Forelimb muscle (tissue), 1 donor: Measurements from ENCODE around the gene PRPF6. TPM values are rescaled to one million over a fixed set of nuclear protein-coding genes. Genes with fewer than 3 reads are reported as not detected.
"Not testable (repeated sequence)": the region's sequence is repeated elsewhere in the genome, so short reads cannot be mapped to it uniquely, and the experiment has no call there.

ENCODE experiments used
- DNase-seq: peaks from one replicate; pipeline ENCODE4 v3.0.0-alpha.2; 2013; ENCODE audit warnings: low read depth
- polyA plus RNA-seq: library from polyadenylated mRNA; unstranded; fragments of 120-200 nt; gene quantifications from one replicate; pipeline ENCODE4 v1.2.1, GENCODE V29; 2013; ENCODE audit not compliant: insufficient read length

The PRPF6 gene
- polyA plus RNA-seq, 1 donor, result 55.3 TPM

DNA sequence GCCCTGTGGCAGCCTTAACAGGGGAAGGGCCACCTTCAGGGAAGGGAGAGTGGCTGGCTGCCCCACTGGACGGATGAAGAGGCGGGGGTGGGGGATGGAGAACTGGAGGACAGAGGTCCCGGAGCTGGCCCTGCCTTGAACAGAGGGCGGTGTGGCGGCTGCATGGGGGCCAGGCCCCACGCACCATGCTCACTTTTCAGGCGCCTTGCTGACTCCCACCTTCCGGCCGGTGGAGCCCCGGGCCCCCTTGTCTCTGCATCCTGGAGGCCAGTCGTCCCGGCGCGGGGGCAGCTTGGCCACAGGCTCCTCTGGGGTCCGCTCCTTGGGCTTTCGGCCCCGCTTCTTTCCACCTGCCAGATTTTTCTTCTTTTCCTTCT lies 21.2 kb upstream of the PRPF6 start:
- DNase-seq, result no peak

DNA sequence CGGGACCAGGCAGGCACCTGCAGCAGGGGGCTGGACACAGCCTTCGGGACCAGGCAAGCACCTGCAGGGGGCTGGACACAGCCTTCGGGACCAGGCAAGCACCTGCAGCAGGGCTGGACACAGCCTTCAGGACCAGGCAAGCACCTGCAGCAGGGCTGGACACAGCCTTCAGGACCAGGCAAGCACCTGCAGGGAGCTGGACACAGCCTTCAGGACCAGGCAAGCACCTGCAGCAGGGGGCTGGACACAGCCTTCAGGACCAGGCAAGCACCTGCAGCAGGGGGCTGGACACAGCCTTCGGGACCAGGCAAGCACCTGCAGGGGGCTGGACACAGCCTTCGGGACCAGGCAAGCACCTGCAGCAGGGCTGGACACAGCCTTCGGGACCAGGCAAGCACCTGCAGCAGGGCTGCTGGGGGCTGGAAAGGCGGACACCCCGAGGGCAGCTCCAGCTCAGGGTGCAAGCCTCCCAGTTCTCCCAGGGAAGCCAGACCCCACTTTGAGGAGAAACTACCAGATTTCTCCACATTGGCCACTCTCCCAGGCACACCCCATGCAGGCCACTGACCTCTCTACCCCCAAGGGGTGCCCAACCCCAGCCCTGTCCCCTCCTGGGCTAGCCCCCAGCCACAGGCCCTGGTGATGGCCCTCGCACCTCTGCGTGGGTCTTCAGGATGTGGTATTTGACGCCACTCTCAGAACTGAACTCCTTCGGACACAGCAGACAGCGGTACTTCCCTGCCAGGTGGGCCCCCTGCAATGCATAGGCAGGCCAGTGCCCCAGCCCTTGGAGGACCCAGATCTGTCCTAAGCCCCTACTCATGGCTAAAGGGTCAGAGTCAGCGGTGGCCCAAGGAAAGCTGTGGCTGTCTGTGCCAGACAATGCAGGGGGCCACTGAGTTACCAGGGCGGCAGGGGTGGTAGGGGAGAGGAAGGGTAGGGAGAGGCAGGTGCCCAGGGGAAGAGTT lies 20.0 kb upstream of the PRPF6 start:
- not testable (repeated sequence) for DNase-seq

DNA sequence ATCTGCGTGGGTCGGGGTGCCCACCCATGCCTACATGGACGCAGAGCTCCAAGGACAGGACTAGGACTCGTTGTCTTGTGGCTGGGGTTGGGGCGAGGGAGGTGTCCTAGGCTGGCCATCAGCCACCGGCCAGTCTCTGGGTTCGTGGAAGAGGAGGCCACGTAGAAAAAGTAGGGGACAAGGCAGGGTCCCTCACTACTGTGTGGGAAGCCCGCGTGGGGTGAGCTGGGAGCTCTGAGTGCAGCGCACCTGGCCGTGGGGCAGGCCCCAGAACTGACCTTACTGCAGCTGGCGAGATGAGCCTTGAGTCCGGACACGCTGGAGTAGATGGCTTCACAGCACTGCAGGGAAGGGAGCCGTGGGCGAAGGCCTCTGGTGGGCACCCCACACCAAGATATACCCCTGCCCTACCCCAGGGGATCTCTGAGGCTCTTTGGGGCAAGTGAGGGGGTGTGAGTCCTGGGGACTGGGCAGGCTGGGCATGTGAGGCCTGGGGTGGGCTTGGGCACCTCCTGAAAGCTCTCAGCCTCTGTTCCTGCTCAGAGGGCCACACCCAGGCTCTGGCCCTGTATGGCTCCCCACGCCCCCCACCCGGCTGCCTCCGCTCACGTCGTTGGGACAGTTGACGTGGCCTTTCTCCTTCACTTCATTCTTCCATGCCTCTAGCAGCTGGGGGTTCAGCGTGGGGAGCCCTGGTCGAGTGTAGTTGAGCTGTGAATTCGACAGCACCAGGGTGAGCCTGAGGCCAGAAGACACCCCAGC lies 19.1 kb upstream of the PRPF6 start:
- DNase-seq, result no peak

DNA sequence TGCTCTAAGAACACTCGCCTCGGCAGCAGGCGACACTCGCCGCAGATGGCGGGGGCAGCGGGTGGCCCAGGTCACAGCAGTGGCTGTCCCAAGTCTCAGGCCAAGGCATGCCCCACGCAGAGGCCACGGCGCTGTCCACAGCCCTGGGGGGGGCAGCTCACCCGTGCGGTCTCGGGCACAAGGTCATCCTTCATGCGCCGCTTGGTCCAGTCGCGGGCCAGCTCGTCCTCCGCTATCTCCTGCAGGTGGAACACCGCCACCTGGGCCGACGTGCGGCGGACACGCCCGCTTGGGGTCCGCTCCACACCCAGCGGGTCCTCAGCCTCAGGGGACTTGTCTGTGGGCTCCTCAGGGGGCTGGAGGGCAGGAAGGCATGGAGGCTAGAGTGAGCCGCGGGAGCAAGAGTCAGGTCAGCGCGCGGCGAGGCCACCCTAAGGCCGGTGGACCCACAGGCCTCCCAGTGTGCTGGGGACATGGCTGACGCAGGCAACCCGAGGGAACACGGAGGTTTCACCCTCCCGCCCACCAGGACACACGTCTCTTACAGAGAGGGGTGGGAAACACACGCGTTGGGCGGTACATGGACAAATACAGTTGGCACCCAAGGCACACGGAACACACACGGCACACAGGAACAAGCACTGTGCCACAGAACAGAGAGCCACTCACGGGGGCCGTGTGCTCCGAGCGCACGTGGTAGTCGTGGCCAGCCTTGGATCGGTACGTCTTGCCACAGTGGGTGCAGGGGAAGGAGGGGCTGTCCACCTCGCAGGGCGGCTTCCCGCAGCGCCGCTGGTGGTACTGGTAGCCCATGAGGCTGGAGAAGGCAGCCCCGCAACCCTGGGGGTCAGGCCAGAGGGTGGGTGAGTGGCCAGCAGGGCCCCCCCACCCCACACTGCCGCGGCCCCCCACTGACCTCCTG lies 18.2 kb upstream of the PRPF6 start:
- DNase-seq, result no peak

DNA sequence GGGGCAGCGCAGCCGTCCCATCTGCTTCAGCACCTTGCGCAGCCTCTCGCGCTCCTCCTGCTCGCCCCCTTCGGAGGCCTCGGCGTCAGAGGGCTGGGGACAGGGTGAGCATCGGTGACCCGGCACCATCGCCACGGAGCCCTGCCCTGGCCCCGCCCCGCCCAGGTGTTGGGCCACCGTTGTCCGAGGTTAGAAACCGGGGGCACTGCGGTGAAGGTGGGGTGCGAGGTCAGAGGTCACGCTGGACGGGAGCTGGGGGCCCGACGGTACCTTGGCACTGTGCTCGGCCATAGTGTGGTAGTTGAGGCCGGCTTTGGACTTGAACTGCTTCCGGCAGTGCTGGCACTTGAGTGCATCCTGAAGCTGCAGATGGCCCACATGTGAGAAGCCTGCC lies 17.6 kb upstream of the PRPF6 start:
- DNase-seq, result no peak

DNA sequence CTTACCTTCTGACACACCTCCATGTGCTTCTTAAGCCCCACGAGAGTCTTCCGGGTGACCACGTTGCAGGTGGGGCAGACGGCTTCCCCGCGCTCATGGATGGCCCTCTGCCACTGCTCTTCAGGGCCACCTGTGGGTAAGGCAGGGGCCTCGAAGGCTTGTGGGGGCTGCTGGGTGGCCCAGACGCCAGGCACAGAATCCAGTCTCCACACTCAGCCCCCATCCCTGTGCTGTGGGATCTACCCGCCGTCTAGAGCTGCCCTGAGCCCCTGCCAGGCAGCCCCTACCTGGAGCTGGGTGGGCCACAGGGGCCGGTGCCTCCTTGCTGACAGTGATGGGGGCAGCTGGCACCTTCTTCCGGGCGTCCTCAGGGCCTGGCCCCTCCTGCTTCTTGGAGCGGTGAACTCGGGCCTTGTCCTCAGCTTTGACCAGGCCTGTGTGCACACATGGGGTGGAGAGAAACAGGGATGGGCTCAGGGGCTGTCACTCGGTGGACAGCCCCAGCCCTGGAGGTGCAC lies 17.1 kb upstream of the PRPF6 start:
- DNase-seq, result no peak

DNA sequence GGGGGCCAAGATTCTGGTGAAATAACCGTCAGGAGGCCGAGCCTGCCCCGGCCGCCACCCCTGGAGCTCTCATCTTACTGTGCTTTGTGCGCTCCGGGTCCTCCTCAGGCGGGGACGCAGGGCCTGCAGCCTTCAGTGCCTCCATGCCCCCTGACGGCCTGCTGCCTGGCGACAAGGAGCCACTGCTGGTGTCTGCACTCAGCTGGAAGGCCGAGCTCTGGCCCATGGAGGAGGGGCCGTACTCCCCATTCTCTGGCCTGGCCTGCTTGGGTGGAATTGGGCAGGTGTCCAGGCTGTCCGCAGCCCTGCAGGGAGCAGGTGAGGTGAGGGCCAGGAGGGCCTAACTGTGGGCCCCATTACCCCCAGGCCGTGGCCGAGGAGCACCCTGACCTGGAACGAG lies 16.5 kb upstream of the PRPF6 start:
- no peak for DNase-seq

DNA sequence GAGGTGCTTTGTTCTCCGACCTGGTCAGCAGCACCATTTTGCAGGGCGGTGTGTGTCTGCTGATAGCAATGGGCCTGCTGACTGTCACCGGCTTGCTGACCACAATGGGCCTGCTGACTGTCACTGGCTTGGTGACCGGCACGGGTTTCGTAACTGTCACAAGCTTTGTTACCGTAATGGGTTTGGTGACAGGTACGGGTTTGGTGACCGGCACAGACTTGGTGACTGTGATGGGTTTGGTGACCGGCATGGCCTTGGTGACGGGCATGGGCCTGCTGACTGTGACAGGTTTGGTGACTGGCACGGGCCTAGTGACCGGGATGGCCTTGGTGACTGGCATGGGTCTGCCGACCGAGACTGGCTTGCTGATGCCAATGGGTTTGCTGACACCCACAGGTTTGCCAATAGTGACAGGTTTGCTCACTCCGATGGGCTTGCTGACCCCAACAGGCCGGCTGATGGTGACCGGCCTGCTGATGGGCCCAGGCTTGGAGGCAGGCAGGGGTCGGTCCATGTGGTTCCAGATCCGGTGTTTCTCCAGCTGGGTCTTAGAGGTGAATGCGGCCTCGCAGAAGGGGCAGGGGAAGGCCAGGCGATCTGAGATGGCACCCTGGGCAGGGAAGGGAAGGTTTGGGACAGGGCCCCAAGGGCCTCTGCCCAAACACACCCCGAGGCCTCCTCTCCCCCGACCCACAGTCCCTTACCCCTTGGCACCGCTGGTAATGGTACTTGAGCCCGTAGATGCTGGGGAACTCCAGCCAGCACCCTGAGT lies 14.6 kb upstream of the PRPF6 start:
- no peak for DNase-seq

DNA sequence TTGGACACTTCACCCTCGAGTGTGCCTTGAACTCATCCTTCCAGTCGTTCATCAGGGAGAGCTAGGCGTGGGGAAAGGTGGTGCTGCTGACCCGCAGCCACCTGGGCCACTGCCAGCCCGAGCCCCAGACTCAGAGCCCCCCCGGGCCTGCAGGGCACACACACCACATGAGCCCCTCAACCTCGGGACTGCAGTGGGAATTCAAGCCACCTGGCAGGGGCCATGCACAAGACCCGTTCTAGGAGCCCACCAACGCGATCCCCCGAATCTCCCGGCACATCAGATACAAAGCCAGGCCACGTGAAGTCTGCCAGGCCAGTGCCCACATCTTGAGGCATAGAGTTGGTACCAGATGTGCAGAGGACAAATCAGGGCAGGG lies 14.0 kb upstream of the PRPF6 start:
- no peak for DNase-seq

DNA sequence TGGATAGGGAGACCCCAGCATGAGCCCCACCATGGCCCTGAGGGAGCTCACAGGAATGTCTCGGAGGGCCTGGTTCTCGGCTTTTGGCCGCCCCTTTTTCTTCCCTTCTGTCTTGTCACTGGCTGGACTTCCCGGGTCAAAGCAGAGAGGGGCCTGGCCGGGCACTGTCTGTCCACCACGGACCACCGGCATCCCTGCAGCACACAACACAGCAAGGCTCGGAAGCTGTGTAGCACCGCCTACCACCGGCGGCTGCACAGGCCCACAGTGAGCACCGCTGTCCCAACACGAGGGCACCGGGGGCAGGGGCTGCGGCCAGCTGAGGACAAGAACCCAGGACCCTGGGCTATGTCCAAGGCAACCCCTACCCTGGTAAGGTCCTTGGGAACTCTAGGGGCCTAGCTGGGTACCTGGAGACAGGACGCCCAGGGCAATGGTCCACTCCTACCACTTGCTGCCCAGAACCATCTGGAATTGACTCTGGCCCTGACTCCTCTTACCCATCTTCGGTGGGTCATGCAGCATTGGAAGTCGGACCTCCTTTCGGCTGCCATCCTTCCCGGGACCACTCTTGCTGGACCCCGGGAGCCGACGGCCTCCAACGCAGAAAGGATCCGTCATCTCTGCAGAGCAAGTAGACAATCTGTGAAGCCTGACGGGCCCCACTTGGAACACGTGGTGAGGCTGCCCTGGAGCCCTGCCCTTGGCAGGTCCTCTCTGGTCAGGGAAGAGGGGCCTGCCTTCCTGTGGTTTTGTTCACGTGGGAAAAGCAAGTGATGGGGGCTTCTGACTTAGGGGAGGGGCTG lies 13.4 kb upstream of the PRPF6 start:
- no peak for DNase-seq

DNA sequence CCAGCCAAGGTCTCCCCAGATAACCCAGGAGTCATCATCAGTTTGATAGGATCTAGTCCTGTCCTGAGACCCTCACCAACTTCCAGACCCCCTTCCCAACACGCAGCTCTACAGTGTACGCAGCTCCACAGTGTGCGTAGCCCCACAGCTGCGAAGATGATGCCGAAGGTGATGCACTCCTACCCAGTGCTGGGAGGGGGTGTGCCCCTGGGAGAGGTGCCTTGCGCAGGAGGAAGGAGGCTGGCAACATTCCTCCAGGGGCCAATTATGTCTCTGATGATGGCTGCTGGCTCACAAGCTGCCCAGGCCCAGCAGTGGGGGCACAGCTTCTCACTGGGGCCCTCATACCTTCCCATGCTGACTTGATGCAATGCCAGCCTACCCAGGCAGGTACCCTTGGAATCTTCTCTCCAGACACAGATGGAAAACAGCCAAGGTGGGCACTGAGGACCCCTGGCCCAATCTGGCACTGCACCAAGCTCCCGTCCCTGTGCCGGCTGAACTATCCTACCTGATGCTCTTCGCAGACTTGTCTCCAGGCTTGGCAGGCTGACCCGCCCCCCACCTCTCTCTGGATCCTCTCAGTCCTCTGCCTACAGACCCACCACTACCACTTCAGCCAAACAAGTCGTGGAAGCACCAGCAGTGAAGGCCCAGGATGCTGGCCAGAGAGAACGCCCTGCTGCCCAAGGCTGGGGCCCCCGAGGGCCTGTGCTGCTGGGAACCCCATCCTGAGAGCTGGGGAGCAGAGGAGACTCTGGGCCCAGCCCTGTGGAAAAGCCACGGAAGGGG lies 12.6 kb upstream of the PRPF6 start:
- no peak for DNase-seq

DNA sequence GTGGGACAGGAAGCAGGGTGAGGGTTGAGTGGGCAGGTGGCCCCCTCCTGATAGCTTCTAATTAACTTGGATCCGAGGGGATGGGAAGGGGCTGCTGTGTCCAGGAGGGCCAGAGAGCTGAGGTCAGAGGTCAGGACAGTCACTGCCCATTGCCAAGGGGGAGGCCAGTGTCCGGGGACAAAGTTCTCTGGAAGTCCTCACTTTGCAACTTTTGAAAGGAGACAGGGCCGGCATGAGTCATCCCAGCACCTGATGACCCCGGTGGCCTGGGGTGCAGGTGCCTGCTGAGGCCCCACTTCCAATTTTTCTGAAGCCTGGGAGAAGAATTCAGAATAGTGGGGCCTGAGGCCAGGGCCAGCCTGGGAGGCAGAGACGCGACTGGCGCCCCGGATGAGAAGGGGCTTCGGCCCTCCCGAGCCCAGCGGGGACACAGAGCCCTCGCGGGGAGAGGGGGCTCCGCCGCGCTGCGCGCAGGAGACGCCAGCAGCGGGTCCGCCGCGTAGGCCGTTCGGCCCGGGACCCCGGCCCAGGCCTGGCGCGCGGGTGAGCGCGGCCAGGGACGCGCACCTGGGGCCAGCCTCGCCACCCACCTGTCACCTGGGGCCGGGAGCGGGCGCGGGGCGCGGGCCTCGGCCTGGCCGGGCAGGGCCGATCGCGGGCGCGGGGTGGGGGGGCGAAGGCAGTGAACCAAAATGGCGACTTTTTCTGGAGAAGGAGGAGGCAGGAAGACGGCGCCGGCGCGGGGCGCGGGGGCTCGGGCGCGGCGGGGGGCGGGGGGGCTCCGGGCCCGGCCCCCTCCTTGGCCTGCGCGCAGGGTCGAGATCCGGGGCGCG lies 11.8 kb upstream of the PRPF6 start:
- no peak for DNase-seq

DNA sequence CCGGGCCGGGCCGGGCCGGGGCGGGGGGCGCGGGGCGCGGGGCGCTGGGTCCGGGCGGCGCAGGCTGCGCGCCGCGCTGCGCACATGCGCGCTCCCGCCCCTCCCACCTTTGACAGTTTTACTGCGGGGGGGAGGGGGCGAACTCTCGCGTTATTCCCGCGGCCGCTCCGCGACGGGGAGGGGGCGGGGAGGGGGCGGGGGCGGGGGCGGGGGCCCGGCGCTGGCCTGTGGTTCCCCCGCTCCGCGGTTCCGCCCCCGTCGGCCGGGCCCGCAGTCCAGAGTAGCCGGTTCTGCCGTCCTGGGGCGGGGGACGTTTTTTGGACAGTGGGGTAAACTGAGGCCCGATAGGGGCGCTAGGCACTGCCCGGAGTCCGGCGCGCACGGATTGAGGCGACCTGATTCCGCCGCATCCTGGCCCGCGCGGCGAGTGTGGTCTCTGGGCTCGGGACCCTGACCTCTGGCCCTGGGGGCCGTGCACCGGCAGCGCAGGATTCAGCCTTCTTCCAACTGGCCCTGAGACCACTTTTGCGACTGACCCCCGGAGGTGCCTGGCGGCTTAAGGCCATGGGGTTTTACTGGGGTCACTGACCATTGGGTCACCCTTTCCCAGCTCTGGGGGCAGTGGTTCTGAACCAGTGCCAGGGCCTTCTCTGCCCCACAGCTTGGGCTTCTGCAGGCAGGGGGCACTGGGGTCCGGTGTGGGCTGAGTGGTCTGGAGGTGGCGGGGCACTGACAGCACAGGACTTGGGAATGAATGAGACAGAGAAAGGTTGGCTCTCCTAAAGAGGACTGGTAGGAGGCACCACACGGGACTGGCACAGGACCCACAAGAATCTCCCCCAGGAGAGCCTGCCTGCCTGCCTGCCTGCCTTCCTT lies 10.9 kb upstream of the PRPF6 start, which contains the start of gene ZNF512B:
Gene ZNF512B (minus strand): TSS at position 93 of the 876 bp plus-strand sequence. CDS start 1,980 bp downstream, outside the sequence.
- no peak for DNase-seq

DNA sequence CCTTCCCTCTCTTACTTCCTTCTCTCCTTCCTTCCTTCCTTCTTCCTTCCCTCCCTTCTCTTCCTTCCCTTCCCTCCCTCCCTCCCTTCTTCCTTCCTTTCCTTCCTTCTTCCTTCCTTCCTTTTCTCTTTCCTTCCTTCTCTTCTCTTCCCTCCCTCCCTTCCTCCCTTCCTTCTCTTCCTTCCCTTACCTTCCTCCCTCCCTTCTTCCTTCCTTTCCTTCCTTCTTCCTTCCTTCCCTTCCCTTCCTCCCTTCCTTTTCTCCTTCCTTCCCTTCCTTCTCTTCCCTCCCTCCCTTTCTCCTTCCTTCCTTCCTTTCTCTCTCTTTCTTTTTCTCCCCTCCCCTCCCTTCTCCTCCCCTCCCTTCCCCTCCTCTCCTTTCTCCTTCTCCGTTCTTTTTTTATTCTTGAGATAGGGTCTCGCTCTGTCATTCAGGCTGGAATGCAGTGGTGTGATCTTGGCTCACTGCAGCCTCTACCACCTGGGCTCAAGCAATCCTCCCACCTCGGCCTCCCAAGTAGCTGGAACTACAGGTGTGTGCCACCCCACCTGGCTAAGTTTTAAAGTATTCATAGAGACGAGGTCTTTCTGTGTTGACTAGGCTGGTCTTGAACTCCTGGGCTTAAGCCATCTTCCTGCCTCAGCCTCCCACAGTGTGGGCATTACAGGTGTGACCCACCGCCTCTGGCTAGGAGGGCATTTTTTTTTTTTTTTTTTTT lies 10.1 kb upstream of the PRPF6 start:
- no peak for DNase-seq

DNA sequence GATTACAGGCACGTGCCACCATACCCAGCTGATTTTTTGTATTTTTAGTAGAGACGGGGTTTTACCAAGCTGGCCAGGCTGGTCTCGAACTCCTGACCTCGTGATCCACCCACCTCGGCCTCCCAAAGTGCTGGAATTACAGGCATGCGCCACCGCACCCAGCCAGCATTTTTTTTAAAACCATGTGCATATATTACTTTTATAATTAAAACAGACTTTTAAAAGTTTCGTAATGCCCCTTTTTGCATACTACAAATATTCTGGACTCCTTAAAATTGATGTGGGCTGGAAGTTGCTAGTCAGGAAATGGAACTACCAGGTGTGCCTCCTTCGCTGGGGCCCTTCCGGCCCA lies 9.0 kb upstream of the PRPF6 start:
- DNase-seq, result not testable (repeated sequence)

DNA sequence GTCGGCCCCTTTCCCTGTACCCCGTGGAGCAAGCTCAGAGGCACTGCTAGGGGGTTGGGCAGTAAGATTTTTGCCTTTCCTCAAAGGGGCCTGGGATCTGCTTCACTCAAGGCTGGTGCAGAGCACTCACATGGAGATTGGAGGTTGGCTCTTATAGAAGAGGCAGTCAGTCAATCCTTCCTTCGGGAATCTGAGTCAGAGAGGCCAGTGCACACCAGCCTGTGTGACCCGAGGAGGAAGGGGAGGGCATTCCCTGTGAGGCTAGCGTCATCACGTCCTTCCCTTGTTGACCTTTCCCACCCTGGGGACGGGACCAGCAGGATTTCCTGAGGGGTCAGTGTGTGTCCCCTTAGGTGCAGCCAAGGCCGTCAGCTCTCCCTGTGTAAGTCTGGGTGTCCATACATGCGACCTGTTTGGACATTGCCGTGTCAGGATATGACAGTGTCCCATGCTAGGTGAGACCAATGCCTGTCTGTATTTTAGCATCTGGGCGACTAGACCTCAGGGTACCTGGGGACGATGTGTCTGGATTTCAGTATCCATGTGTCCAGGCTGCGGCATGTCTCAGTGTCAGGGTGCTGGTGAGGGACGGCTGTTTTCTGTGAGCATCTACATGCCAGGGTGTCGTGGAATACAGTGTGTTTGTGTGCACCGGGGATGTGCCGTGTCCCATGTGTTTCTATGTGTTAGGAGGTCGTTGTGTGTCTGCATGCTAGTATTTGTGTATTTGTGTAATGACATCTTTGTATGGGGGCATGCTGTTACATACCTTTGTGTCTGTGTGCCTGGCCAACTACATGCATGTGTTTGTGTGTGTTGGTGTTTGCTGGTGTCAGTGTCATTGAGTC lies 8.4 kb upstream of the PRPF6 start:
- no peak for DNase-seq
